HG03159 (cell line): Measurements from ENCODE around the gene PDE10A.

Experiments
- ATAC-seq: cut with Tn5 transposase; IDR thresholded peaks from one replicate; pipeline ENCODE4 v1.9.1; 2021; ENCODE audit warnings: mild to moderate bottlenecking, moderate library complexity; ENCODE audit not compliant: unreplicated experiment

The PDE10A gene

GRCh38 chr6:165656581-165657324 lies 6.3 kb downstream of the PDE10A start:
- ATAC-seq = no peak

- ATAC-seq = no peak
Observed at GRCh38 chr6:165655191-165655590, 7.8 kb downstream of the PDE10A start.

- ATAC-seq = no peak
Observed at GRCh38 chr6:165654144-165654543, 8.9 kb downstream of the PDE10A start.

- no peak for ATAC-seq
Observed at GRCh38 chr6:165653607-165654006, 9.4 kb downstream of the PDE10A start.

GRCh38 chr6:165653196-165653595 lies 9.8 kb downstream of the PDE10A start:
- ATAC-seq = no peak

GRCh38 chr6:165652766-165653165 lies 10.3 kb downstream of the PDE10A start:
- ATAC-seq = no peak

GRCh38 chr6:165649166-165650137 lies 13.6 kb downstream of the PDE10A start:
- ATAC-seq = no peak

GRCh38 chr6:165647041-165647440 lies 16.0 kb downstream of the PDE10A start:
- no peak for ATAC-seq

- no peak for ATAC-seq
Observed at GRCh38 chr6:165645919-165646318, 17.1 kb downstream of the PDE10A start.

- ATAC-seq = no peak
Observed at GRCh38 chr6:165644586-165645266, 18.3 kb downstream of the PDE10A start.

GRCh38 chr6:165643015-165643414 lies 20.0 kb downstream of the PDE10A start:
- ATAC-seq = no peak

- no peak for ATAC-seq
Observed at GRCh38 chr6:165641672-165642156, 21.3 kb downstream of the PDE10A start.

- ATAC-seq = no peak
Observed at GRCh38 chr6:165640806-165641205, 22.2 kb downstream of the PDE10A start.

- ATAC-seq = no peak
Observed at GRCh38 chr6:165638530-165638929, 24.5 kb downstream of the PDE10A start.

- no peak for ATAC-seq
Observed at GRCh38 chr6:165637586-165637985, 25.5 kb downstream of the PDE10A start.

- ATAC-seq = no peak
Observed at GRCh38 chr6:165636402-165637048, 26.5 kb downstream of the PDE10A start.

- no peak for ATAC-seq
Observed at GRCh38 chr6:165635965-165636364, 27.1 kb downstream of the PDE10A start.

- ATAC-seq = no peak
Observed at GRCh38 chr6:165634101-165634880, 28.8 kb downstream of the PDE10A start.

- no peak for ATAC-seq
Observed at GRCh38 chr6:165632194-165632593, 30.8 kb downstream of the PDE10A start.

- no peak for ATAC-seq
Observed at GRCh38 chr6:165630544-165630953, 32.5 kb downstream of the PDE10A start.
